ENCODE data around the gene FAM131B. TPM values are rescaled to one million over a fixed set of nuclear protein-coding genes. Genes with fewer than 3 reads are reported as not detected.

The FAM131B gene
- total and polyA plus RNA-seq, 9 of the 15 experiments (the other 6 are each of a cell fraction or from before 2014, with no cell fraction given), result 0.03 to 0.04 TPM; not detected in 7

DNA sequence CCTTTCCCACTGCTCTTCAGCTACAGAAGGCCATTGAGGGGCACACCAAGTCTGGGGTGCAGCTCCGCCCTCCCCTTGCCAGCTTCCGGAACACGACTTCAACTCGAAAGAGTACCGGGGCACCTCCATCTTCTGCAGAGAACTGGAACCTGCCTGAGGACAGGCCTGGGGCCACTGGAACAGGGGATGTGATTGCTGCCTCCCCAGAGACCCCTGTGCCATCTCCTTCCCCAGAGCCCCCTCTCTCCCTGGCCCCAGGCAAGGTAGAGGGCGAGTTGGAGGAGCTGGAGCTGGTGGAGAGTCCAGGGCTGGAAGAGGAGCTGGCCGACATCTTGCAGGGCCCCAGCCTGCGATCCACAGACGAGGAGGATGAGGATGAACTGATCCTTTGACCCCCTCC, 10.9 kb downstream of the FAM131B start:
- no peak for ATAC-seq
- Histone ChIP-seq H3K9me1 (ENCODE audit: control insufficient read depth, insufficient read depth, low read length) (no peaks in the 10 kb centered on the region), H3K4me3 (no peak overlapping the region), H4K20me1 (replicated peaks; ENCODE audit: control insufficient read depth, insufficient read depth, low read length) (no peaks in the 10 kb centered on the region), H2AFZ (ENCODE audit: low read depth, low read length) (no peak overlapping the region), H3K27ac (ENCODE audit: extremely low read depth, low read depth, low read length) (no peak overlapping the region), H3K4me1 (replicated peaks in 1 of 2; ENCODE audit: control insufficient read depth in 2 of 2, insufficient read depth in 2 of 2, low read length in 2 of 2) (peaks cover 0 to 3% of the 10 kb centered on the region in 2 experiments; a peak in 1 of 5 replicates), H3K9ac (ENCODE audit: insufficient read depth in 1 of 2, low read depth in 2 of 2, low read length in 2 of 2) (no peak overlapping the region), H3K27me3 (ENCODE audit: control insufficient read depth in 2 of 2, insufficient read depth in 2 of 2, low read length in 2 of 2) (peaks cover 59 to 79% of the 10 kb centered on the region in 2 experiments), H3K9me3 (replicated peaks; ENCODE audit: control insufficient read depth, insufficient read depth, low read depth, low read length) (no peaks in the 10 kb centered on the region), H3K36me3 (ENCODE audit: control insufficient read depth, insufficient read depth, low read length) (no peaks in the 10 kb centered on the region), H3K79me2 (ENCODE audit: control insufficient read depth, insufficient read depth, low read length) (no peaks in the 10 kb centered on the region), H3K4me2 (ENCODE audit: insufficient read depth, low read length) (no peak overlapping the region)
- intact Hi-C loops (cut with micrococcal nuclease), result no loop called here
- BruUV-seq (replicated peaks), result no TSS peak
- in situ Hi-C loops (cut with MboI), result no loop called here
- ChIA-PET CTCF (ENCODE audit: low intra/inter-chr PET ratio) (no interaction called here), POLR2A (interaction anchor here (0.6 to 1.0 kb wide), 3 partner anchors 39 to 65 kb away, joined by 3 read pairs; no protein-coding TSS in a partner anchor)
- TF ChIP-seq ZNF316 (IDR thresholded peaks at IDR 0.05), result peak; percentile 51
- TF ChIP-seq, protein P1, sequence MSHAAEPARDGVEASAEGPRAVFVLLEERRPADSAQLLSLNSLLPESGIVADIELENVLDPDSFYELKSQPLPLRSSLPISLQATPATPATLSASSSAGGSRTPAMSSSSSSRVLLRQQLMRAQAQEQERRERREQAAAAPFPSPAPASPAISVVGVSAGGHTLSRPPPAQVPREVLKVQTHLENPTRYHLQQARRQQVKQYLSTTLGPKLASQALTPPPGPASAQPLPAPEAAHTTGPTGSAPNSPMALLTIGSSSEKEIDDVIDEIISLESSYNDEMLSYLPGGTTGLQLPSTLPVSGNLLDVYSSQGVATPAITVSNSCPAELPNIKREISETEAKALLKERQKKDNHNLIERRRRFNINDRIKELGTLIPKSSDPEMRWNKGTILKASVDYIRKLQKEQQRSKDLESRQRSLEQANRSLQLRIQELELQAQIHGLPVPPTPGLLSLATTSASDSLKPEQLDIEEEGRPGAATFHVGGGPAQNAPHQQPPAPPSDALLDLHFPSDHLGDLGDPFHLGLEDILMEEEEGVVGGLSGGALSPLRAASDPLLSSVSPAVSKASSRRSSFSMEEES (CRISPR knock-in tag; IDR thresholded peaks at IDR 0.05), result no peak
- DNase-seq (ENCODE audit: extremely low read depth in 1 of 4, low spot score in 3 of 4), result no peak
- 0% methylated on average over 9 of the region's 9 CpGs for WGBS (ENCODE audit: insufficient coverage, low coverage, missing lambda C conversion rate)
- no peak for FAIRE-seq

DNA sequence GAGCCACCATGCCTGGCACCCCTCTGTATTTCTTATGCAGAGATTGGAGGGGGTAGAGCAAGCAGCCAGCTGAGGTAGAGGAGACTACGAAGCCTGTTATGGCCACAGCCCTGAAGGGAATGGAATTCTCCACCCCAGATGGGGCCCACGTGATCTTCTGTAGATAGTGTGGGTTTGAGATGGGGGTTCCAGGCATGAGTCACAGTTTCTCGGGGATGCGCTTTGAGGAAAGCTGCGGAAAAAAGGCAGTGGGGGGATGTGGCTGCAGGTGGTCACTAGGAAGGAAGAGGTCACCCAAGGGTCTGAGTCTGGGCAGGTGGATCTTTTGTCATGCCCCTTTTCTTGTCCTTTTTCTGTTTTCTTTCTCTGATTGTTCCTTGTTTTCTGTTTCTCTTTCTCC, 11.5 kb downstream of the FAM131B start:
- in situ Hi-C loops (cut with MboI), result no loop called here
- H3K9me1 ChIP-seq (ENCODE audit: control insufficient read depth, insufficient read depth, low read length), result no peaks in the 10 kb centered on the region
- H3K9ac ChIP-seq (ENCODE audit: insufficient read depth in 1 of 2, low read depth in 2 of 2, low read length in 2 of 2), result no peak overlapping the region
- no peak overlapping the region for H3K4me2 ChIP-seq (ENCODE audit: insufficient read depth, low read length)
- H3K4me1 ChIP-seq (replicated peaks in 1 of 2; ENCODE audit: control insufficient read depth in 2 of 2, insufficient read depth in 2 of 2, low read length in 2 of 2), result peaks cover 0 to 3% of the 10 kb centered on the region in 2 experiments; a peak in 2 of 5 replicates
- no TSS peak for BruUV-seq (replicated peaks)
- H3K27me3 ChIP-seq (ENCODE audit: control insufficient read depth in 2 of 2, insufficient read depth in 2 of 2, low read length in 2 of 2), result peaks cover 59 to 78% of the 10 kb centered on the region in 2 experiments
- no peaks in the 10 kb centered on the region for H3K79me2 ChIP-seq (ENCODE audit: control insufficient read depth, insufficient read depth, low read length)
- POLR2A ChIA-PET, result interaction anchor here (0.6 to 1.0 kb wide), 3 partner anchors 39 to 66 kb away, joined by 3 read pairs; no protein-coding TSS in a partner anchor
- no peak overlapping the region for H2AFZ ChIP-seq (ENCODE audit: low read depth, low read length)
- ATAC-seq, result no peak
- H3K27ac ChIP-seq (ENCODE audit: extremely low read depth, low read depth, low read length), result no peak overlapping the region
- no peak for FAIRE-seq
- no peaks in the 10 kb centered on the region for H4K20me1 ChIP-seq (replicated peaks; ENCODE audit: control insufficient read depth, insufficient read depth, low read length)
- DNase-seq (ENCODE audit: extremely low read depth in 1 of 4, low spot score in 3 of 4), result peak in 2 of 4 experiments; percentile 45 to 47
- H3K36me3 ChIP-seq (ENCODE audit: control insufficient read depth, insufficient read depth, low read length), result no peaks in the 10 kb centered on the region
- H3K4me3 ChIP-seq, result no peak overlapping the region
- H3K9me3 ChIP-seq (replicated peaks; ENCODE audit: control insufficient read depth, insufficient read depth, low read depth, low read length), result no peaks in the 10 kb centered on the region
- 3% methylated on average over 5 of the region's 5 CpGs for WGBS (ENCODE audit: insufficient coverage, low coverage, missing lambda C conversion rate)
- intact Hi-C loops (cut with micrococcal nuclease), result no loop called here
- CTCF ChIA-PET (ENCODE audit: low intra/inter-chr PET ratio), result no interaction called here
- TF ChIP-seq JUND (IDR thresholded peaks at IDR 0.05; ENCODE audit: borderline replicate concordance, low read depth, low read length) (peak; percentile 54; the same call in 1 of the 2 replicates), JUND (tag; IDR thresholded peaks at IDR 0.05; ENCODE audit: borderline replicate concordance, low read depth, low read length) (no peak; the same call in 2 of the 3 replicates), CBFA2T2 (conservative IDR thresholded peaks at IDR 0.05) (0 out of 2 replicates have a peak, but pooled peaks have one; percentile 28)
- TF ChIP-seq, protein P1 (CRISPR knock-in tag; IDR thresholded peaks at IDR 0.05), result peak; percentile 30; the same call in 1 of the 2 replicates
- TF ChIP-seq, protein P2, sequence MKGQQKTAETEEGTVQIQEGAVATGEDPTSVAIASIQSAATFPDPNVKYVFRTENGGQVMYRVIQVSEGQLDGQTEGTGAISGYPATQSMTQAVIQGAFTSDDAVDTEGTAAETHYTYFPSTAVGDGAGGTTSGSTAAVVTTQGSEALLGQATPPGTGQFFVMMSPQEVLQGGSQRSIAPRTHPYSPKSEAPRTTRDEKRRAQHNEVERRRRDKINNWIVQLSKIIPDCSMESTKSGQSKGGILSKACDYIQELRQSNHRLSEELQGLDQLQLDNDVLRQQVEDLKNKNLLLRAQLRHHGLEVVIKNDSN (CRISPR knock-in tag; IDR thresholded peaks at IDR 0.05), result peak; percentile 71
